ENCODE results near the gene DSCAML1. TPM values are rescaled to one million over a fixed set of nuclear protein-coding genes. Genes with fewer than 3 reads are reported as not detected.

DSCAML1 gene
- total RNA-seq, 1 donor from 2014 or later = 0.09 TPM

DNA sequence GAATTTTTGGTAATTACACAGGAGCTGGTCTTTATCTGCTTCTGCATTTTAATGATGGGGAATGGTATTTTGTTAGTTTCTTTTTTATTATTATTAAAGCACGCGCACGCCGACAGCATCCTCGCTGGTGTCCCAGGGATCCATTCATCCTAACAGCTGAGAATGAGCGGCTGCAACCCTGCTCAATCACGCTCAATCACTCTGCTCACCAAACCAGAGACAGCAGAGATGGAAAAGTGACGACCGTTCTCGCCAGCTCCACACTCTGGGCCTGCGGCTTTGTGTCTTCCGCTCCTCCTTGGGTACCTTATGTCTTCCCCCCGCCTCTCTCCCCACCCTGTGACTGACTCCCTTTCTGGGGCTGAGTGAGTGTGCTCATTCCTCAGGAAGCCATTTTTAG, 84.5 kb downstream of the DSCAML1 start:
- Mint-ChIP-seq H3K27me3 (ENCODE audit: low read depth) (peaks cover 51% of the 10 kb centered on the region), H3K4me1 (peaks cover 29% of the 10 kb centered on the region), H3K4me3 (no peak overlapping the region), H3K9me3 (no peaks in the 10 kb centered on the region), H3K36me3 (ENCODE audit: low read depth) (no peaks in the 10 kb centered on the region), H3K27ac (ENCODE audit: unreplicated experiment) (peak overlapping the region; percentile 72)
- DNase-seq (ENCODE audit: low read depth, low spot score) = no peak
- TF ChIP-seq, protein P1, sequence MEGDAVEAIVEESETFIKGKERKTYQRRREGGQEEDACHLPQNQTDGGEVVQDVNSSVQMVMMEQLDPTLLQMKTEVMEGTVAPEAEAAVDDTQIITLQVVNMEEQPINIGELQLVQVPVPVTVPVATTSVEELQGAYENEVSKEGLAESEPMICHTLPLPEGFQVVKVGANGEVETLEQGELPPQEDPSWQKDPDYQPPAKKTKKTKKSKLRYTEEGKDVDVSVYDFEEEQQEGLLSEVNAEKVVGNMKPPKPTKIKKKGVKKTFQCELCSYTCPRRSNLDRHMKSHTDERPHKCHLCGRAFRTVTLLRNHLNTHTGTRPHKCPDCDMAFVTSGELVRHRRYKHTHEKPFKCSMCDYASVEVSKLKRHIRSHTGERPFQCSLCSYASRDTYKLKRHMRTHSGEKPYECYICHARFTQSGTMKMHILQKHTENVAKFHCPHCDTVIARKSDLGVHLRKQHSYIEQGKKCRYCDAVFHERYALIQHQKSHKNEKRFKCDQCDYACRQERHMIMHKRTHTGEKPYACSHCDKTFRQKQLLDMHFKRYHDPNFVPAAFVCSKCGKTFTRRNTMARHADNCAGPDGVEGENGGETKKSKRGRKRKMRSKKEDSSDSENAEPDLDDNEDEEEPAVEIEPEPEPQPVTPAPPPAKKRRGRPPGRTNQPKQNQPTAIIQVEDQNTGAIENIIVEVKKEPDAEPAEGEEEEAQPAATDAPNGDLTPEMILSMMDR (conservative IDR thresholded peaks at IDR 0.05) = no peak

DNA sequence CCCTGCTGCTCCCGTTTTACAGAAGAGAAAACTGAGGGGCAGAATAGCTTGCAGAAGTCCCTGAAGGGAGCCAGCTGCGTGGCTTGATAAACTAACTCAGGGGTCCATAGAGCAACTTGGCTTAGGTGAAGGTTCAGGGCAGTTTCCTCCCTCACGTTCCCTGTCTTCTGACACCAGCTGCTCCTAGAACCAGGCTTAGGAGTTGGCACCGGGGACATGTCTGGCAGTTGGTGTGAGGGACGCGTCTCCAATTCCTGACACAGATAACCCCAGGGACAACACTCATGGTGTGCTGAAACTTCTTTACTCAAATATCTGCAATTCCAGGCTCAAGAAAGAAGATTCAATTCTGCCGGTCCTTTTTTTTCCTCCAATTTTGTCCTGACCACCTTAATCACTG, 85.7 kb downstream of the DSCAML1 start:
- H3K9me3 Mint-ChIP-seq = no peaks in the 10 kb centered on the region
- no peak overlapping the region for H3K4me3 Mint-ChIP-seq
- no peak overlapping the region for H3K27ac Mint-ChIP-seq (ENCODE audit: unreplicated experiment)
- H3K36me3 Mint-ChIP-seq (ENCODE audit: low read depth) = no peaks in the 10 kb centered on the region
- no peak for DNase-seq (ENCODE audit: low read depth, low spot score)
- TF ChIP-seq, protein P1 (conservative IDR thresholded peaks at IDR 0.05) = no peak
- H3K27me3 Mint-ChIP-seq (ENCODE audit: low read depth) = peaks cover 46% of the 10 kb centered on the region
- H3K4me1 Mint-ChIP-seq = peaks cover 28% of the 10 kb centered on the region

DNA sequence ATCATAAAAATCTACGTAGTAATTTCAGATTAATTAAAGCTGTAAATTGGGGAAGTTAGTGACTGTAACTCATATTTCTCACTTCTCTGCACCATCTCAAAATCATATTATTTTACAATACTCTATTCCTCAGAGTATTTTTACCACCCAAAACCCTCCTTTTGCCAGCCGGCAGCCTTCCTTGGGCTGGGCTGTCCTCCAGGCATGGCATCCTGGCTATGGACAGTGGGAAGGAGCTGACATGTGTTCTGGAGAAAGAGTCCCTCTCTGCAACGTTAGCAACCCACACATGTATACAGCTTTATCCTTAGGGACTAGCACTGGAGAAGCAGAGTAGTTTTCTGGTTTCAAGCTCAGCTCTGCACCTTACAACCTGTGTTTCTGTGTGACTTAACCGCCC, 86.8 kb downstream of the DSCAML1 start:
- Mint-ChIP-seq H3K4me1 (peaks cover 18% of the 10 kb centered on the region), H3K27ac (ENCODE audit: unreplicated experiment) (no peak overlapping the region), H3K27me3 (ENCODE audit: low read depth) (peaks cover 36% of the 10 kb centered on the region), H3K9me3 (no peaks in the 10 kb centered on the region), H3K36me3 (ENCODE audit: low read depth) (no peaks in the 10 kb centered on the region), H3K4me3 (no peak overlapping the region)
- DNase-seq (ENCODE audit: low read depth, low spot score) = no peak
- TF ChIP-seq, protein P1 (conservative IDR thresholded peaks at IDR 0.05) = no peak

DNA sequence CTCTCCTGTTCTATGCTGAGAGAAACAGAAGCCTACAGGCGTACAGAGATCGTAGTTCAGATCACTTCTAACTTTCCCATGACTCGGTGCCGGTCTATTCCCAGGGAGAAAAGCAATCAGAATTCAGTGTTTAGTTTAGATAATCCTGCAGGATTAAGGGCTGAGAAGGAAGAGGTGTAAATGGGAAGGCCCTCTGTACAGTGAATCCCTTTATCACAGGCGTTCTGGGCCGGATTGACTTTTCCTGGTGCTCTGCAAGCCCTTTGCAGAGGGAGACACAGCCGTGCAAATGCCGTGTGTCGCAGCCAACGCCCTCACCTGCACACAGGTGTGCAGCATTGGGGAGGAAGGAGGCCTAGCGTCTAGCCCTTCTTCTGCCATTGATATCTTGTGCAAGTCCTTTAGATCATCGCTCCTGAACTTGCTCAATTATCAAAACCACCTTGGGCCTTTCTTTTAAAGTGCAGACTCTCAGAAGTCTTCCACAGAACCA, 90.6 kb downstream of the DSCAML1 start:
- H3K4me3 Mint-ChIP-seq = no peak overlapping the region
- H3K9me3 Mint-ChIP-seq = no peaks in the 10 kb centered on the region
- no peak overlapping the region for H3K27ac Mint-ChIP-seq (ENCODE audit: unreplicated experiment)
- no peak for DNase-seq (ENCODE audit: low read depth, low spot score)
- TF ChIP-seq, protein P1 (conservative IDR thresholded peaks at IDR 0.05) = no peak
- peaks cover 32% of the 10 kb centered on the region for H3K4me1 Mint-ChIP-seq
- peaks cover 24% of the 10 kb centered on the region for H3K27me3 Mint-ChIP-seq (ENCODE audit: low read depth)
- no peaks in the 10 kb centered on the region for H3K36me3 Mint-ChIP-seq (ENCODE audit: low read depth)

DNA sequence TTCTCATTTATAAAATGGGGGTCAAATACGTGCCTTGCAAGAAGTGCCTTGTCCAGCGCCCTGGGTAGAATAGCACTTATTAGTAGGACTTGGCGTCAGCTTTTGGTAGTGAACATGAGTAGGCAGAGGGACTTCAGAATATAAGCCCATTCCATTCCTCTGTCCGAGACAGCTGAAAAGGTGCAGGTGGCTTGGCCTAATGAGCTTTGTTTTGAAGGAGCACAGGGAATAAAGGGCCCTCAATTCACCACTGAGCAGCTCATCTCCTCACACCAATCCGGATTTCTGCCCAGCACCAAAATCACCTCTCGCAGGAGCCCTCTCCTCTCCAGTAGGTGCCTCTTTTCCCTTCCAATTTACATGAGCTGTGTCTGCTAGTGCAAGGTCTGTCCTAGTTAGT, 91.2 kb downstream of the DSCAML1 start:
- no peak overlapping the region for H3K27ac Mint-ChIP-seq (ENCODE audit: unreplicated experiment)
- H3K4me1 Mint-ChIP-seq = peaks cover 32% of the 10 kb centered on the region
- H3K4me3 Mint-ChIP-seq = no peak overlapping the region

More for the DNA sequence above, 91.2 kb downstream of the DSCAML1 start:
- Mint-ChIP-seq H3K27me3 (ENCODE audit: low read depth) (peaks cover 20% of the 10 kb centered on the region), H3K9me3 (no peaks in the 10 kb centered on the region), H3K36me3 (ENCODE audit: low read depth) (no peaks in the 10 kb centered on the region)
- DNase-seq (ENCODE audit: low read depth, low spot score) = no peak
- TF ChIP-seq, protein P1 (conservative IDR thresholded peaks at IDR 0.05) = no peak

Measured in neural crest cell (in vitro differentiated cells).